HT1080 (cell line): ENCODE measurements around the gene TMEM41A. TPM values are rescaled to one million over a fixed set of nuclear protein-coding genes. Genes with fewer than 3 reads are reported as not detected.
A peak's percentile ranks its signal among the peaks of the same experiment; 100 is the strongest.
"Not testable (repeated sequence)": the region's sequence is repeated elsewhere in the genome, so short reads cannot be mapped to it uniquely, and the experiment has no call there.

Source experiments
- DNase-seq: peaks from one replicate; pipeline ENCODE4 v3.0.0-alpha.2; 2015; ENCODE audit warnings: low read depth
- total RNA-seq: library from RNA; depleted of rRNA; stranded (reverse); fragments of >200 nt; shearing (Covaris generic); gene quantifications from 2 replicates; pipeline ENCODE4 v1.2.3, GENCODE V29; 2014

Gene TMEM41A
- total RNA-seq, 1 experiment from 2014 or later: 23.9 TPM

GRCh38 chr3:185489462-185489861, 9.4 kb downstream of the TMEM41A start:
- DNase-seq: no peak

GRCh38 chr3:185488465-185488864, 10.4 kb downstream of the TMEM41A start:
- DNase-seq: no peak

GRCh38 chr3:185486394-185486793, 12.4 kb downstream of the TMEM41A start:
- no peak for DNase-seq

- no peak for DNase-seq
These were observed 14.5 kb downstream of the TMEM41A start for GRCh38 chr3:185484296-185484695.

- DNase-seq: no peak
These were observed 19.4 kb downstream of the TMEM41A start for GRCh38 chr3:185479373-185479945.

- no peak for DNase-seq
These were observed 21.5 kb downstream of the TMEM41A start for GRCh38 chr3:185477316-185477715.

- DNase-seq: not testable (repeated sequence)
These were observed 23.9 kb downstream of the TMEM41A start for GRCh38 chr3:185474922-185475321.

- DNase-seq: peak; percentile 92
These were observed 25.5 kb downstream of the TMEM41A start for GRCh38 chr3:185473290-185473815.

- DNase-seq: no peak
These were observed 28.5 kb downstream of the TMEM41A start for GRCh38 chr3:185470323-185470722.

GRCh38 chr3:185469542-185469941, 29.3 kb downstream of the TMEM41A start:
- no peak for DNase-seq

GRCh38 chr3:185466123-185466522, 32.7 kb downstream of the TMEM41A start:
- DNase-seq: not testable (repeated sequence)

GRCh38 chr3:185465471-185465870, 33.4 kb downstream of the TMEM41A start:
- no peak for DNase-seq

- DNase-seq: peak; percentile 37
These were observed 38.0 kb downstream of the TMEM41A start for GRCh38 chr3:185460719-185461350.

- DNase-seq: no peak
These were observed 38.5 kb downstream of the TMEM41A start for GRCh38 chr3:185460309-185460708.

GRCh38 chr3:185457376-185457775, 41.5 kb downstream of the TMEM41A start:
- DNase-seq: no peak

- DNase-seq: not testable (repeated sequence)
These were observed 47.4 kb downstream of the TMEM41A start for GRCh38 chr3:185451432-185451831.

- no peak for DNase-seq
These were observed 50.7 kb downstream of the TMEM41A start for GRCh38 chr3:185448107-185448506.

GRCh38 chr3:185444329-185444728, 54.5 kb downstream of the TMEM41A start:
- DNase-seq: no peak

- DNase-seq: no peak
These were observed 56.8 kb downstream of the TMEM41A start for GRCh38 chr3:185442031-185442430.

- DNase-seq: no peak
These were observed 58.9 kb downstream of the TMEM41A start for GRCh38 chr3:185439745-185440466.
